K562 (cell line): ENCODE results near the gene YY1AP1.
"Not testable (repeated sequence)": the region's sequence is repeated elsewhere in the genome, so short reads cannot be mapped to it uniquely, and the experiment has no call there.

ENCODE experiments used
- NFXL1 ChIP-seq: fragments of 450-650 bp; formaldehyde crosslinking; IDR thresholded peaks from 2 replicates; pipeline ENCODE4 v1.4.0; 2021; ENCODE audit warnings: mild to moderate bottlenecking
- POLR2A ChIP-seq: fragments of 450-650 bp; conservative IDR thresholded peaks from 2 replicates; pipeline ENCODE4 v1.6.1; 2016
- POLR2AphosphoS5 ChIP-seq: IDR thresholded peaks from 2 replicates; pipeline ENCODE4 v1.6.1; 2011; ENCODE audit warnings: mild to moderate bottlenecking, low read depth, low read length, moderate library complexity; ENCODE audit not compliant: control insufficient read depth, insufficient read depth
- SOX6 ChIP-seq: fragments of 450-650 bp; IDR thresholded peaks from 2 replicates; pipeline ENCODE4 v1.6.1; 2014; ENCODE audit warnings: mild to moderate bottlenecking
- ZNF431 ChIP-seq: sonication (generic); formaldehyde crosslinking; IDR thresholded peaks from 2 replicates; pipeline ENCODE4 v1.8.0; 2022; ENCODE audit warnings: mild to moderate bottlenecking, missing genetic modification reagents
- TF ChIP-seq, protein P1 (sequence below), 2 experiments: fragments of 450-650 bp in 1 of 2; IDR thresholded peaks; 2 replicates each; pipeline ENCODE4 v1.6.1; 2011 to 2017; ENCODE audit warnings: low read depth in 2 of 2, antibody characterized with exemption in 1 of 2, borderline replicate concordance in 1 of 2, low read length in 1 of 2, mild to moderate bottlenecking in 1 of 2, mixed read lengths in 1 of 2; ENCODE audit not compliant: control insufficient read depth in 1 of 2

DNA sequence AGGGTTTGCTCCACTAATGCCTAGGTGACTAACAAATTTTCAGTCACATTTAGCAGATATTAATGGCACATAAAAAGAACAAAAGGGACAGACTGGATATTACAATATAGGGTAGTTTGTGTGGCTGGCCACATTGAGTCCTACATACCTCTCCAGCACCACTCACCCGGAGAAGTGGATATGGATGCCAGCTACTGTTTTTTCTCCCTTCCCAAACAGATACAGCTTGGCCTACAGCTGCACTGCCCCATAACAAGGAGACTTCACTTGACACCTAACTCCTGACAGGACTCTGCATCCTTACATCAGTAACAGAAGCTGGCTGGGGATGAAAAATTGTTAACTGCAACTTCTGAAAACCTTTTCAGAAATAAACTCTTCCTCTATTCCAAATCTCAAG, 9.6 kb downstream of the YY1AP1 start:
- not testable (repeated sequence) for TF ChIP-seq ZNF431 (CRISPR knock-in tag); POLR2AphosphoS5; NFXL1 (CRISPR knock-in tag); SOX6; POLR2A
- TF ChIP-seq, protein P1, sequence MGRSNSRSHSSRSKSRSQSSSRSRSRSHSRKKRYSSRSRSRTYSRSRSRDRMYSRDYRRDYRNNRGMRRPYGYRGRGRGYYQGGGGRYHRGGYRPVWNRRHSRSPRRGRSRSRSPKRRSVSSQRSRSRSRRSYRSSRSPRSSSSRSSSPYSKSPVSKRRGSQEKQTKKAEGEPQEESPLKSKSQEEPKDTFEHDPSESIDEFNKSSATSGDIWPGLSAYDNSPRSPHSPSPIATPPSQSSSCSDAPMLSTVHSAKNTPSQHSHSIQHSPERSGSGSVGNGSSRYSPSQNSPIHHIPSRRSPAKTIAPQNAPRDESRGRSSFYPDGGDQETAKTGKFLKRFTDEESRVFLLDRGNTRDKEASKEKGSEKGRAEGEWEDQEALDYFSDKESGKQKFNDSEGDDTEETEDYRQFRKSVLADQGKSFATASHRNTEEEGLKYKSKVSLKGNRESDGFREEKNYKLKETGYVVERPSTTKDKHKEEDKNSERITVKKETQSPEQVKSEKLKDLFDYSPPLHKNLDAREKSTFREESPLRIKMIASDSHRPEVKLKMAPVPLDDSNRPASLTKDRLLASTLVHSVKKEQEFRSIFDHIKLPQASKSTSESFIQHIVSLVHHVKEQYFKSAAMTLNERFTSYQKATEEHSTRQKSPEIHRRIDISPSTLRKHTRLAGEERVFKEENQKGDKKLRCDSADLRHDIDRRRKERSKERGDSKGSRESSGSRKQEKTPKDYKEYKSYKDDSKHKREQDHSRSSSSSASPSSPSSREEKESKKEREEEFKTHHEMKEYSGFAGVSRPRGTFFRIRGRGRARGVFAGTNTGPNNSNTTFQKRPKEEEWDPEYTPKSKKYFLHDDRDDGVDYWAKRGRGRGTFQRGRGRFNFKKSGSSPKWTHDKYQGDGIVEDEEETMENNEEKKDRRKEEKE (IDR thresholded peaks at IDR 0.05; ENCODE audit: borderline replicate concordance in 1 of 2, control insufficient read depth in 1 of 2, low read depth in 2 of 2, low read length in 1 of 2): not testable (repeated sequence)
